Measurements from ENCODE around the gene HMGCR.

DNA sequence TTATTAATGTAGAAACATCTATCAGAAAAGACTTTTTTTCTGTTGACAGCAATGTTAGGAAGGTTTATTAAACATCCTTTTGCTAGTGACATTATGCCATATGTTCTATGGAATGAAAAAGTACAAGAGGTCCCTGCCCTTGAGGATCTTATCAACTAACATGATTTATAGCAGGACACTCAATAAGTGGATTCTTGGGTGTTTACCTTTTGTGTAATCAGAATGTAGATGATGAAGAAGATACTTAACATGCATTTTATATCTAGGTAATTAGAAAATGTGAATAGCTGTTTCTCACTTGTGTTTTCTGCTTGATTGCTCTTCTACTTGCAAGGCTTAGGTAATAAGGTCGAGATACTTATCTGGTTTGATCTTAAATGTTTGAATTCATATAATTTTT, 4.9 kb downstream of the HMGCR start:
- no peak for TF ChIP-seq EZH2 (optimal IDR thresholded peaks at IDR 0.05; ENCODE audit: low read depth, low read length)
- TF ChIP-seq, protein P1, sequence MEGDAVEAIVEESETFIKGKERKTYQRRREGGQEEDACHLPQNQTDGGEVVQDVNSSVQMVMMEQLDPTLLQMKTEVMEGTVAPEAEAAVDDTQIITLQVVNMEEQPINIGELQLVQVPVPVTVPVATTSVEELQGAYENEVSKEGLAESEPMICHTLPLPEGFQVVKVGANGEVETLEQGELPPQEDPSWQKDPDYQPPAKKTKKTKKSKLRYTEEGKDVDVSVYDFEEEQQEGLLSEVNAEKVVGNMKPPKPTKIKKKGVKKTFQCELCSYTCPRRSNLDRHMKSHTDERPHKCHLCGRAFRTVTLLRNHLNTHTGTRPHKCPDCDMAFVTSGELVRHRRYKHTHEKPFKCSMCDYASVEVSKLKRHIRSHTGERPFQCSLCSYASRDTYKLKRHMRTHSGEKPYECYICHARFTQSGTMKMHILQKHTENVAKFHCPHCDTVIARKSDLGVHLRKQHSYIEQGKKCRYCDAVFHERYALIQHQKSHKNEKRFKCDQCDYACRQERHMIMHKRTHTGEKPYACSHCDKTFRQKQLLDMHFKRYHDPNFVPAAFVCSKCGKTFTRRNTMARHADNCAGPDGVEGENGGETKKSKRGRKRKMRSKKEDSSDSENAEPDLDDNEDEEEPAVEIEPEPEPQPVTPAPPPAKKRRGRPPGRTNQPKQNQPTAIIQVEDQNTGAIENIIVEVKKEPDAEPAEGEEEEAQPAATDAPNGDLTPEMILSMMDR (IDR thresholded peaks at IDR 0.05; ENCODE audit: low read length), result no peak
